K562 (cell line): ENCODE measurements around the gene HRNR. TPM values are rescaled to one million over a fixed set of nuclear protein-coding genes. Genes with fewer than 3 reads are reported as not detected.
A peak's percentile ranks its signal among the peaks of the same experiment; 100 is the strongest.

Source experiments
- CTCFL ChIP-seq: IDR thresholded peaks from 2 replicates; pipeline ENCODE4 v1.6.1; 2011; ENCODE audit warnings: borderline replicate concordance, low read depth, mild to moderate bottlenecking, moderate library complexity, low read length; ENCODE audit not compliant: insufficient read depth, poor library complexity, severe bottlenecking
- KLF16 ChIP-seq: IDR thresholded peaks from 2 replicates; pipeline ENCODE4 v1.6.1; 2016; ENCODE audit warnings: antibody characterized with exemption
- REST ChIP-seq, 2 experiments: fragments of 450-650 bp; formaldehyde crosslinking in 1 of 2; IDR thresholded peaks; 2 replicates each; pipeline versions ENCODE4 v1.4.0 to v1.6.1; 2014 to 2020; ENCODE audit warnings: mild to moderate bottlenecking in 2 of 2, borderline replicate concordance in 1 of 2, low read depth in 1 of 2
- polyA plus RNA-seq, 8 experiments: library from polyadenylated mRNA; depleted of rRNA in 4 of 8; stranded (reverse) in 5 of 8; unstranded in 3 of 8; fragments of >200 nt; fragmentation: Nextera tagmentation in 2 of 8; fragmentation: Illumina TruSeq in 1 of 8; extraction: Ambion mirVana in 2 of 8; extraction: Trizol in 1 of 8; gene quantifications; 2 replicates each; pipeline versions ENCODE4 v1.2.1 to v1.2.3, GENCODE V29; 2011 to 2014; ENCODE audit warnings: inconsistent platforms in 1 of 8, missing spikeins in 1 of 8
- total RNA-seq, 7 experiments: library from RNA; depleted of rRNA in 6 of 7; stranded (reverse); fragments of >200 nt in 6 of 7; fragmentation: Illumina TruSeq in 2 of 7; extraction: Trizol in 2 of 7; gene quantifications; 2 replicates each; pipeline versions ENCODE4 v1.2.1 to v1.2.3, GENCODE V29; 2011 to 2021; ENCODE audit warnings: low replicate concordance in 1 of 7

The HRNR gene
- total and polyA plus RNA-seq, 9 of the 15 experiments (the other 6 are each of a cell fraction or from before 2014, with no cell fraction given) = not detected

GRCh38 chr1:152188673-152189591 is 35.1 kb downstream of the HRNR start (continued):
- TF ChIP-seq CTCFL (peak; percentile 71), KLF16 (0 out of 2 replicates have a peak, but pooled peaks have one; percentile 15), REST (IDR thresholded peaks at IDR 0.05; ENCODE audit: borderline replicate concordance) (peak; percentile 28; the same call in 1 of the 2 replicates), REST (CRISPR knock-in tag; IDR thresholded peaks at IDR 0.05; ENCODE audit: low read depth) (no peak)
